Measurements from ENCODE around the gene NCOA5.

DNA sequence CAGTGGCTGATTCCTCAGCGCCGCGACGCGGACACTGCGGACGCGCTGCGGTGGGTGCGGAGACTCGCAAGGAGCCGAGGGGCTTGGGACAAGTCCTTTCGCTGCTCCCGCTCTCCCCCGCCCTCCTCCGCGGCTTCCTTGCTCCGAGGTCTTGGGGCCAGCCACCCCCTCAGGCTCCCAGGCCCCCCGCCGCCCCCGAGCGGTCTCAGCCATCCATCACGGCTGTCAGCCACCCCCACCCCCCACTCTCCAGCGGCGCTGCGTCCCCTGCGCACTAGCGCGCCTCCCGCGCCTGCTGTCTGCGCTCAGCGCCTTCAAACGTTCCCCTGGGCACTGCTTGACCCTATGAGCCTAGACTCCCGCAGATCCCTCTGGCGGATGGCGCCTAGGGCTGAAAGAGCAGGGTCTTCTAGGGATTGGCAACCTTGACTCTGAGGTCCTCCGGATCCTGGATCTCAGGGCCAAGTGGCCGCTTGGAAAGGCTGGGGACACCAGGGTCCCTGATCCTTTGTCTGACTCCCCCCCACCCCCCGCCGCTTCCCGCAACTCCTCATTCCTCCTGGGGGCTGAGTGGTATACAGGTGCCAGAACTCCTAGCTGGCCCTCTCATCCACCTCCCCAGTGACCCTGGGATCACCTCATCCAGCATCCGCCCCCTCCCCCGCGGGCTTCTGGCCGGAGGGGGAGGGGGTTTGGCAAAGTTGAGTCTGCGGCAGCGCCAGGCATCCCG lies 59.3 kb downstream of the NCOA5 start:
- no peak for TF ChIP-seq TP53 (CRISPR knock-in tag; IDR thresholded peaks at IDR 0.05)
- no peak for TF ChIP-seq NR3C1 (CRISPR knock-in tag; conservative IDR thresholded peaks at IDR 0.05; ENCODE audit: low read depth)
- no peak for TF ChIP-seq SP1 (CRISPR knock-in tag; conservative IDR thresholded peaks at IDR 0.05)
- TF ChIP-seq, protein P1, sequence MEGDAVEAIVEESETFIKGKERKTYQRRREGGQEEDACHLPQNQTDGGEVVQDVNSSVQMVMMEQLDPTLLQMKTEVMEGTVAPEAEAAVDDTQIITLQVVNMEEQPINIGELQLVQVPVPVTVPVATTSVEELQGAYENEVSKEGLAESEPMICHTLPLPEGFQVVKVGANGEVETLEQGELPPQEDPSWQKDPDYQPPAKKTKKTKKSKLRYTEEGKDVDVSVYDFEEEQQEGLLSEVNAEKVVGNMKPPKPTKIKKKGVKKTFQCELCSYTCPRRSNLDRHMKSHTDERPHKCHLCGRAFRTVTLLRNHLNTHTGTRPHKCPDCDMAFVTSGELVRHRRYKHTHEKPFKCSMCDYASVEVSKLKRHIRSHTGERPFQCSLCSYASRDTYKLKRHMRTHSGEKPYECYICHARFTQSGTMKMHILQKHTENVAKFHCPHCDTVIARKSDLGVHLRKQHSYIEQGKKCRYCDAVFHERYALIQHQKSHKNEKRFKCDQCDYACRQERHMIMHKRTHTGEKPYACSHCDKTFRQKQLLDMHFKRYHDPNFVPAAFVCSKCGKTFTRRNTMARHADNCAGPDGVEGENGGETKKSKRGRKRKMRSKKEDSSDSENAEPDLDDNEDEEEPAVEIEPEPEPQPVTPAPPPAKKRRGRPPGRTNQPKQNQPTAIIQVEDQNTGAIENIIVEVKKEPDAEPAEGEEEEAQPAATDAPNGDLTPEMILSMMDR (IDR thresholded peaks at IDR 0.05): no peak
- TF ChIP-seq, protein P2, sequence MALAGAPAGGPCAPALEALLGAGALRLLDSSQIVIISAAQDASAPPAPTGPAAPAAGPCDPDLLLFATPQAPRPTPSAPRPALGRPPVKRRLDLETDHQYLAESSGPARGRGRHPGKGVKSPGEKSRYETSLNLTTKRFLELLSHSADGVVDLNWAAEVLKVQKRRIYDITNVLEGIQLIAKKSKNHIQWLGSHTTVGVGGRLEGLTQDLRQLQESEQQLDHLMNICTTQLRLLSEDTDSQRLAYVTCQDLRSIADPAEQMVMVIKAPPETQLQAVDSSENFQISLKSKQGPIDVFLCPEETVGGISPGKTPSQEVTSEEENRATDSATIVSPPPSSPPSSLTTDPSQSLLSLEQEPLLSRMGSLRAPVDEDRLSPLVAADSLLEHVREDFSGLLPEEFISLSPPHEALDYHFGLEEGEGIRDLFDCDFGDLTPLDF (CRISPR knock-in tag; IDR thresholded peaks at IDR 0.05): no peak
- TF ChIP-seq ATF1 (CRISPR knock-in tag; IDR thresholded peaks at IDR 0.05): no peak
- TF ChIP-seq JUN (CRISPR knock-in tag; IDR thresholded peaks at IDR 0.05): no peak
- TF ChIP-seq, protein P3, sequence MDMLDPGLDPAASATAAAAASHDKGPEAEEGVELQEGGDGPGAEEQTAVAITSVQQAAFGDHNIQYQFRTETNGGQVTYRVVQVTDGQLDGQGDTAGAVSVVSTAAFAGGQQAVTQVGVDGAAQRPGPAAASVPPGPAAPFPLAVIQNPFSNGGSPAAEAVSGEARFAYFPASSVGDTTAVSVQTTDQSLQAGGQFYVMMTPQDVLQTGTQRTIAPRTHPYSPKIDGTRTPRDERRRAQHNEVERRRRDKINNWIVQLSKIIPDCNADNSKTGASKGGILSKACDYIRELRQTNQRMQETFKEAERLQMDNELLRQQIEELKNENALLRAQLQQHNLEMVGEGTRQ (CRISPR knock-in tag; IDR thresholded peaks at IDR 0.05): no peak
